LNCAP (cell line): ENCODE measurements around the gene DOCK9.

Experiments used
- CTCF ChIP-seq: fragments of 450-650 bp; IDR thresholded peaks from 2 replicates; pipeline ENCODE4 v1.5.1; 2017; ENCODE audit warnings: mild to moderate bottlenecking

Gene DOCK9

GRCh38 chr13:98896083-98896867 lies 81.6 kb downstream of the DOCK9 start:
- TF ChIP-seq CTCF, result no peak

GRCh38 chr13:98893371-98893770 lies 84.5 kb downstream of the DOCK9 start:
- no peak for TF ChIP-seq CTCF

- TF ChIP-seq CTCF, result no peak
These were observed 85.0 kb downstream of the DOCK9 start for GRCh38 chr13:98892821-98893220.

GRCh38 chr13:98892077-98892476 lies 85.8 kb downstream of the DOCK9 start:
- TF ChIP-seq CTCF, result no peak

- no peak for TF ChIP-seq CTCF
These were observed 86.9 kb downstream of the DOCK9 start for GRCh38 chr13:98890925-98891324.

- no peak for TF ChIP-seq CTCF
These were observed 87.7 kb downstream of the DOCK9 start for GRCh38 chr13:98890186-98890585.

- TF ChIP-seq CTCF, result no peak
These were observed 88.3 kb downstream of the DOCK9 start for GRCh38 chr13:98889419-98890085.
